ENCODE data around the gene UQCR11. TPM values are rescaled to one million over a fixed set of nuclear protein-coding genes. Genes with fewer than 3 reads are reported as not detected.

Gene UQCR11
- total and polyA plus RNA-seq, 8 donors: 32.2 to 659 (median 153) TPM

DNA sequence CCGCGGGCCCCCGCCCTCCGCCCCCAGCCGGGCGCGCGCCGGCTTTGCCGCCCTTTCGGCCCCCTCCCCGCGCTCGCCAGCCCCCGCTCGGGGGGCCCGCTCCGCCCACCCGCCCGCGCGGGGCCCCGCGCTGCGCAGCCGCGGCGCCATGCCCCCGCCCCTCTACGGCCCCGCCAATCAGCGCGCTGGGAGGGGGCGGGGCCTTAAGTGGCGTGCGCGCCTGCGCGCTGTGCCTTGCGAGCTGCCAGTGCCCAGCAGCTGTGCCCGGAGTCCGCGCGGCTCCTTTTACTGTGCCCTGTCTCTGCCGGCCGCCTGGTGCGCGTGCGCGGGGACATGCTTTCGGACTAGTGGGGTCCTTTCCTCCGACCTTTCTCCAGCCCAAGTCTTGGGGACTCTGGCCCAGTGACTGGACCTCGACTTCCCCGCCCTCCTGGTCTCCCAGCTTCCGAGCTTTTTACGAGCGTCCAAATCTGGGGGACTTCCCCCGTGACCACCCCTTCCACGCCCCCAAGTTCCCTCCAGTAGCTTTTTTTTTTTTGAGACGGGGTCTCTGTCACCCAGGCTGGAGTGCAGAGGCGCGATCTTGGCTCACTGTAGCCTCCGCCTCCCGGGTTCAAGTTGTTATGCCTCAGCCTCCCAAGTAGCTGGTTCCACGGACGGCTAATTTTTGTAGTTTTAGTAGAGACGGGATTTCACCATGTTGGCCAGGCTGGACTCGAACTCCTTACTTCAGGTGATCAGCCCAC, 12.3 kb downstream of the UQCR11 start, which contains the start of gene MBD3:
Gene MBD3, minus strand, starts transcription at position 111 of the 746 bp plus-strand sequence. CDS start 234 bp downstream, outside the sequence.
- intact Hi-C loops (cut with DNase I; ENCODE audit: low total_unique reads): no loop called here
- WGBS, 5 donors: 1 to 5% (median 2%) methylated on average over 17 to 68 of the region's 68 CpGs
- Histone ChIP-seq H3K27ac (peak within 1 kb of the TSS; percentile 91 to 99 (median 96)), H3K36me3 (peaks cover 18 to 34% (median 30%) of the 10 kb centered on the region in 4 donors), H3K27me3 (no peaks in the 10 kb centered on the region), H3K4me1 (peaks cover 22 to 41% (median 36%) of the 10 kb centered on the region in 4 donors), H3K4me3 (peak within 1 kb of the TSS; percentile 72 to 96 (median 87)), H3K9me3 (no peaks in the 10 kb centered on the region)
- peak; percentile 95 to 98 for DNase-seq
- TF ChIP-seq EP300 (IDR thresholded peaks at IDR 0.05) (no peak), POLR2A (IDR thresholded peaks at IDR 0.05) (no peak), POLR2AphosphoS5 (IDR thresholded peaks at IDR 0.05) (peak; percentile 54 to 85 (median 67))
- TF ChIP-seq, protein P1, sequence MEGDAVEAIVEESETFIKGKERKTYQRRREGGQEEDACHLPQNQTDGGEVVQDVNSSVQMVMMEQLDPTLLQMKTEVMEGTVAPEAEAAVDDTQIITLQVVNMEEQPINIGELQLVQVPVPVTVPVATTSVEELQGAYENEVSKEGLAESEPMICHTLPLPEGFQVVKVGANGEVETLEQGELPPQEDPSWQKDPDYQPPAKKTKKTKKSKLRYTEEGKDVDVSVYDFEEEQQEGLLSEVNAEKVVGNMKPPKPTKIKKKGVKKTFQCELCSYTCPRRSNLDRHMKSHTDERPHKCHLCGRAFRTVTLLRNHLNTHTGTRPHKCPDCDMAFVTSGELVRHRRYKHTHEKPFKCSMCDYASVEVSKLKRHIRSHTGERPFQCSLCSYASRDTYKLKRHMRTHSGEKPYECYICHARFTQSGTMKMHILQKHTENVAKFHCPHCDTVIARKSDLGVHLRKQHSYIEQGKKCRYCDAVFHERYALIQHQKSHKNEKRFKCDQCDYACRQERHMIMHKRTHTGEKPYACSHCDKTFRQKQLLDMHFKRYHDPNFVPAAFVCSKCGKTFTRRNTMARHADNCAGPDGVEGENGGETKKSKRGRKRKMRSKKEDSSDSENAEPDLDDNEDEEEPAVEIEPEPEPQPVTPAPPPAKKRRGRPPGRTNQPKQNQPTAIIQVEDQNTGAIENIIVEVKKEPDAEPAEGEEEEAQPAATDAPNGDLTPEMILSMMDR (IDR thresholded peaks at IDR 0.05): peak in 2 of 7 experiments; percentile 23 to 38

DNA sequence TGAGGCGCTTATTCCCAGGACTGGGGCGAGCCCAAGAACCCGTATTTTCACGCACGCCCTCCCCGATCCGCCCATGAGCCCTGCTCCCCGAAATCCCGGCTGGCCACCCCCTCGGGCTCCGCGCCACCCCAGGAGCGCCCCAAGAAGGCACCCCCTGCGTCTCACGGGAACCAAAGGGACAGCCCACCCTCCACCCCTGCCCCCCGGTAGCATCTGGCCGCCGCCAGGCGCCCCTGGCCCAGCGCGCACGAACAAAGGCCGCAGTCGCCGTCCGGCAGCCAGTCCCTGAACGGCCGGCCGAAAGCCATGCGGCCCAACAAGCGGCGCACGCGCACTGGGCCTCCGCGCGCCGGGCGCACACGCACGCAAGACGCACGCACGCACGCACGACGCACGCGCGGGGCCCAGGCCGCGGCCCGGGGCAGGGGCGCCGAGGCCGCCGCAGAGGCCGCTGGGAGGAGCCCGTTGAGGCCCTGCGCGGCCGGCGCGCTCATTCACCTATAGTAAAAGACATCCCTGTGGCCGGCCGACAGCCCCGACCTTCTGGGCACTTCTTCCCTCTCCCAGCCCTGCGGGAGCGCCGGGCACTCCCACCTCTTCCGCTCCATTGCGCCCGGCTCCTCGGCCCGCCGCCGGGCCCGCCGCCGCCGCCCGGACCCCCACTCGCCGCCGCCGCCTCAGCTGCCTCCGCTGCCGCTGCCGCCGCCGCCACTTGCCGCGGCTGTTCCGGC, 13.1 kb downstream of the UQCR11 start:
- peaks cover 22 to 47% (median 39%) of the 10 kb centered on the region in 4 donors for H3K4me1 ChIP-seq
- peaks cover 11 to 27% (median 23%) of the 10 kb centered on the region in 4 donors for H3K36me3 ChIP-seq
- 0 to 3% (median 0%) methylated on average over 1 to 92 of the region's 94 CpGs for WGBS, 5 donors
- intact Hi-C loops (cut with DNase I; ENCODE audit: low total_unique reads): no loop called here
- peak; percentile 89 to 97 for DNase-seq
- H3K4me3 ChIP-seq: peak overlapping the region; percentile 72 to 96 (median 87)
- H3K27ac ChIP-seq: peak overlapping the region; percentile 91 to 99 (median 96)
- no peaks in the 10 kb centered on the region for H3K27me3 ChIP-seq
- no peaks in the 10 kb centered on the region for H3K9me3 ChIP-seq
- TF ChIP-seq, protein P1 (IDR thresholded peaks at IDR 0.05): no peak
- TF ChIP-seq POLR2A (IDR thresholded peaks at IDR 0.05): peak in 1 of 4 donors; percentile 22
- TF ChIP-seq POLR2AphosphoS5 (IDR thresholded peaks at IDR 0.05): peak; percentile 72 to 93 (median 77)

DNA sequence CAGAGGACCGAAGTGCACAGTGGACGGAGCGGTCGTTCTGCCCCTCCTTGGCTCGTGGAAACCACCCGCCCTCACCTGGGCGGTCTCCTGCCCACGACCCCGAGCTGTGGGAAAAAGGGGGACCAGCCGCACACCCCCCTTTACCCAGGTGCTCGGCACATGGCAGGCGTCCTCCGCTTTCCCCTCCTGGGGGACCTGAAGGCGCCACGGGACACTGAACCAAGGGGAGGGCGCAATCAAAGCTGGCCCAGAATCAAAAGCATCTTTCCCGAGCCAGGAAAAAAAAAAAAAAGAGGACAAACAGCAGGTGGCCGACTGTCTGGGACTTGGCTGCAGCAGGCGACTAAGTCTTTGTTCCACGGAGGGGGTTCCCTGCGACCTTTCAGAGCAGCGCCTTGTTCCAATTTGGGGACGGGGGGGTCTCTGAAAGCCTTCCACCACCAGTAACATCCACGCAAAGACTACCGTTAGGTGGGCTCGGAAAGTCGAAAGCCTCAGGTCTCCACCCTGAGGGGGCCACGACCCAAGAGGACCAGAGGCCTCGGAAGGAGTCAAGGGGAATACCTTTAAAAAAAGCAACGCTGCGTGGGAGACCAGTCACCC, 13.7 kb downstream of the UQCR11 start:
- peaks cover 4 to 20% (median 16%) of the 10 kb centered on the region in 4 donors for H3K36me3 ChIP-seq
- 1 to 2% (median 1%) methylated on average over 29 to 31 of the region's 31 CpGs for WGBS, 5 donors
- TF ChIP-seq, protein P1 (IDR thresholded peaks at IDR 0.05): no peak
- TF ChIP-seq EP300 (IDR thresholded peaks at IDR 0.05): no peak
- H3K4me3 ChIP-seq: peak overlapping the region; percentile 72 to 96 (median 87)
- peak in 1 of 2 donors; percentile 44 for DNase-seq
- intact Hi-C loops (cut with DNase I; ENCODE audit: low total_unique reads): no loop called here
- H3K27ac ChIP-seq: peak overlapping the region; percentile 91 to 99 (median 96)
- H3K27me3 ChIP-seq: no peaks in the 10 kb centered on the region
- no peaks in the 10 kb centered on the region for H3K9me3 ChIP-seq
- peaks cover 22 to 47% (median 40%) of the 10 kb centered on the region in 4 donors for H3K4me1 ChIP-seq

All from stomach (tissue), 9 donors.